Mesendoderm (in vitro differentiated cells): ENCODE measurements around the gene PCDHGB2.
"Not testable (repeated sequence)": the region's sequence is repeated elsewhere in the genome, so short reads cannot be mapped to it uniquely, and the experiment has no call there.

Experiments used
- DNase-seq: peaks from one replicate; pipeline ENCODE4 v3.0.0; 2013
- H2AK5ac ChIP-seq: 2 replicates; pipeline ENCODE4 v1.6.1; 2013; ENCODE audit warnings: low read length, inconsistent platforms
- H2BK120ac ChIP-seq: 2 replicates; pipeline ENCODE4 v1.6.1; 2013; ENCODE audit warnings: low read depth, mild to moderate bottlenecking, low read length, moderate library complexity, mixed read lengths
- H2BK15ac ChIP-seq: replicated peaks from 2 replicates; pipeline ENCODE4 v1.6.1; 2013; ENCODE audit warnings: low read depth, mild to moderate bottlenecking, moderate library complexity
- H2BK5ac ChIP-seq: 2 replicates; pipeline ENCODE4 v1.6.1; 2013; ENCODE audit warnings: low read length, inconsistent platforms
- H3K18ac ChIP-seq: 2 replicates; pipeline ENCODE4 v1.6.1; 2013; ENCODE audit warnings: mild to moderate bottlenecking, low read length, mixed read lengths
- H3K23ac ChIP-seq: one replicate; pipeline ENCODE4 v1.6.1; 2013; ENCODE audit warnings: low read length
- H3K27ac ChIP-seq: 2 replicates; pipeline ENCODE4 v1.5.1; 2013; ENCODE audit warnings: low read depth, mild to moderate bottlenecking, inconsistent platforms, low read length, moderate library complexity
- H3K27me3 ChIP-seq: 2 replicates; pipeline ENCODE4 v1.6.1; 2013; ENCODE audit warnings: low read length, control low read depth, mild to moderate bottlenecking, inconsistent platforms; ENCODE audit not compliant: insufficient read depth, poor library complexity
- H3K36me3 ChIP-seq: 2 replicates; pipeline ENCODE4 v1.6.1; 2013; ENCODE audit warnings: low read length, inconsistent platforms; ENCODE audit not compliant: control insufficient read depth, insufficient read depth
- H3K4ac ChIP-seq: one replicate; pipeline ENCODE4 v1.6.1; 2013; ENCODE audit warnings: low read depth, mild to moderate bottlenecking, low read length, moderate library complexity
- H3K4me1 ChIP-seq: 2 replicates; pipeline ENCODE4 v1.6.1; 2013; ENCODE audit warnings: low read depth, low read length, inconsistent platforms; ENCODE audit not compliant: control insufficient read depth
- H3K4me2 ChIP-seq: 2 replicates; pipeline ENCODE4 v1.6.1; 2013; ENCODE audit warnings: low read length
- H3K4me3 ChIP-seq: 2 replicates; pipeline ENCODE4 v1.5.1; 2013; ENCODE audit warnings: mild to moderate bottlenecking, low read length
- H3K56ac ChIP-seq: one replicate; pipeline ENCODE4 v1.6.1; 2013; ENCODE audit warnings: low read length
- H3K79me1 ChIP-seq: 2 replicates; pipeline ENCODE4 v1.6.1; 2013; ENCODE audit warnings: low read length, inconsistent platforms
- H3K79me2 ChIP-seq: 2 replicates; pipeline ENCODE4 v1.6.1; 2013; ENCODE audit warnings: mild to moderate bottlenecking, low read length; ENCODE audit not compliant: control insufficient read depth, insufficient read depth
- H3K9ac ChIP-seq: 2 replicates; pipeline ENCODE4 v1.6.1; 2013; ENCODE audit warnings: low read length, inconsistent platforms
- H4K5ac ChIP-seq: one replicate; pipeline ENCODE4 v1.6.1; 2013; ENCODE audit warnings: low read length
- H4K8ac ChIP-seq: one replicate; pipeline ENCODE4 v1.6.1; 2013; ENCODE audit warnings: low read depth, mild to moderate bottlenecking, control low read depth, low read length, moderate library complexity
- WGBS: extraction: QIAGEN DNeasy Blood & Tissue Kit; methylation state at CpG from one replicate; pipeline ENCODE4 v1.1.7; 2013; ENCODE audit warnings: low lambda C conversion rate, missing lambda C conversion rate; ENCODE audit not compliant: insufficient coverage; ENCODE audit errors: extremely low coverage; 5-methylcytosine and 5-hydroxymethylcytosine counted together

The PCDHGB2 gene

GRCh38 chr5:141402553-141403243 is 42.9 kb downstream of the PCDHGB2 start, which contains the start of gene PCDHGA9:
TSS of gene PCDHGA9 (plus strand) at chr5:141402778. CDS start at chr5:141402953, 175 bp downstream.
- Histone ChIP-seq H3K27ac (no peak within 1 kb of the TSS), H2BK120ac (no peak within 1 kb of the TSS)
- WGBS: no CpG with 5 or more reads among the region's 27 CpGs

DNA sequence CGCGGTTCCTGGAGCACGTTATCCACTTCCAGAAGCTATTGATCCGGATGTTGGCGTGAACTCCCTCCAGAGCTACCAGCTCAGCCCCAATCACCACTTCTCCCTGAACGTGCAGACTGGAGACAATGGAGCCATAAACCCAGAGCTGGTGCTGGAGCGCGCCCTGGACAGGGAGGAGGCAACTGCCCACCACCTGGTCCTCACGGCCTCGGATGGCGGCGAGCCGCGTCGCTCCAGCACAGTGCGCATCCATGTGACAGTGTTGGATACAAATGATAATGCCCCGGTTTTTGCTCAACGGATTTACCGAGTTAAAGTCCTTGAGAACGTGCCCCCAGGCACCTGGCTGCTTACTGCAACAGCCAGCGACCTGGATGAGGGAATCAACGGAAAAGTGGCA is 43.6 kb downstream of the PCDHGB2 start:
- Histone ChIP-seq H2BK120ac (no peak overlapping the region), H3K27ac (no peak overlapping the region), H4K5ac (no peak overlapping the region), H2BK15ac (no peak overlapping the region), H3K23ac (no peak overlapping the region), H2BK5ac (no peak overlapping the region), H2AK5ac (no peak overlapping the region), H3K56ac (no peak overlapping the region), H3K4ac (no peak overlapping the region), H3K4me2 (no peak overlapping the region), H3K9ac (no peak overlapping the region), H3K18ac (no peak overlapping the region), H3K79me1 (no peaks in the 10 kb centered on the region), H3K36me3 (no peaks in the 10 kb centered on the region), H3K79me2 (no peaks in the 10 kb centered on the region), H3K4me3 (no peak overlapping the region), H3K4me1 (no peaks in the 10 kb centered on the region), H4K8ac (no peak overlapping the region), H3K27me3 (no peaks in the 10 kb centered on the region)
- no peak for DNase-seq
- no CpG with 5 or more reads among the region's 22 CpGs for WGBS

More at GRCh38 chr5:141402553-141403243, 42.9 kb downstream of the PCDHGB2 start, which contains the start of gene PCDHGA9:
- Histone ChIP-seq H3K4ac (no peak within 1 kb of the TSS), H4K8ac (no peak within 1 kb of the TSS), H3K36me3 (no peaks in the 10 kb centered on the region), H3K9ac (no peak within 1 kb of the TSS), H2BK5ac (no peak within 1 kb of the TSS), H3K4me3 (no peak within 1 kb of the TSS), H2BK15ac (no peak within 1 kb of the TSS), H3K23ac (no peak within 1 kb of the TSS), H3K4me2 (no peak within 1 kb of the TSS), H4K5ac (no peak within 1 kb of the TSS), H3K79me1 (no peaks in the 10 kb centered on the region), H3K18ac (no peak within 1 kb of the TSS), H2AK5ac (no peak within 1 kb of the TSS), H3K4me1 (no peaks in the 10 kb centered on the region), H3K27me3 (no peaks in the 10 kb centered on the region), H3K79me2 (no peaks in the 10 kb centered on the region), H3K56ac (no peak within 1 kb of the TSS)
- DNase-seq: no peak

- not testable (repeated sequence) for H4K5ac ChIP-seq, H2BK120ac ChIP-seq, H3K79me2 ChIP-seq, H4K8ac ChIP-seq, H3K79me1 ChIP-seq, H3K27ac ChIP-seq, H2BK15ac ChIP-seq, H2BK5ac ChIP-seq, H3K4me1 ChIP-seq, H2AK5ac ChIP-seq, H3K23ac ChIP-seq, H3K36me3 ChIP-seq, H3K18ac ChIP-seq, H3K4ac ChIP-seq, H3K27me3 ChIP-seq
- peak within 1 kb of the TSS; percentile 67 for H3K9ac ChIP-seq
- H3K56ac ChIP-seq: peak within 1 kb of the TSS; percentile 80
- no CpG with 5 or more reads among the region's 51 CpGs for WGBS
- H3K4me2 ChIP-seq: peak within 1 kb of the TSS; percentile 75
- H3K4me3 ChIP-seq: peak within 1 kb of the TSS; percentile 53
- peak; percentile 84 for DNase-seq
Measured at GRCh38 chr5:141407790-141408505, 48.2 kb downstream of the PCDHGB2 start, which contains the start of gene PCDHGB6. TSS of gene PCDHGB6 (plus strand) at chr5:141408021. CDS start at chr5:141408203, 182 bp downstream.

DNA sequence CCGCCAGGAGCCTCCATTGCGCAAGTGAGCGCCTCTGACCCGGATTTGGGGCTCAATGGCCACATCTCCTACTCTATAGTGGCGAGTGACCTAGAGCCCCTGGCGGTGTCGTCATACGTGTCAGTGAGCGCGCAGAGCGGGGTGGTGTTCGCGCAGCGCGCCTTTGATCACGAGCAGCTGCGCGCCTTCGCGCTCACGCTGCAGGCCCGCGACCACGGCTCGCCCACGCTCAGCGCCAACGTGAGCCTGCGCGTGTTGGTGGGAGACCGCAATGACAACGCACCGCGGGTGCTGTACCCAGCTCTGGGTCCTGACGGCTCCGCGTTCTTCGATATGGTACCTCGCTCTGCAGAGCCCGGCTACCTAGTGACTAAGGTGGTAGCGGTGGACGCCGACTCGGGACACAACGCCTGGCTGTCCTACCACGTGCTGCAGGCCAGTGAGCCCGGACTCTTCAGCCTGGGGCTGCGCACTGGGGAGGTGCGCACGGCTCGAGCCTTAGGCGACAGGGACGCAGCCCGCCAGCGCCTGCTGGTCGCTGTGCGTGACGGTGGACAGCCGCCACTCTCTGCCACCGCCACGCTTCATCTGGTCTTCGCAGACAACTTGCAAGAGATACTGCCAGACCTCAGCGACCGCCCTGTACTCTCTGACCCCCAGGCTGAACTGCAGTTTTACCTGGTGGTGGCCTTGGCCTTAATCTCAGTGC is 50.0 kb downstream of the PCDHGB2 start:
- no peak overlapping the region for H3K4ac ChIP-seq

GRCh38 chr5:141411575-141411974 is 51.8 kb downstream of the PCDHGB2 start:
- H3K27ac ChIP-seq: no peak overlapping the region

More for the DNA sequence above, 50.0 kb downstream of the PCDHGB2 start:
- Histone ChIP-seq H2BK15ac (no peak overlapping the region), H3K27me3 (no peaks in the 10 kb centered on the region), H3K36me3 (no peaks in the 10 kb centered on the region), H2BK5ac (no peak overlapping the region), H3K79me2 (no peaks in the 10 kb centered on the region), H3K23ac (no peak overlapping the region), H3K4me3 (no peak overlapping the region), H4K8ac (no peak overlapping the region), H4K5ac (no peak overlapping the region), H3K9ac (no peak overlapping the region), H3K4me1 (no peaks in the 10 kb centered on the region), H3K18ac (no peak overlapping the region), H3K27ac (no peak overlapping the region), H3K4me2 (no peak overlapping the region), H2BK120ac (no peak overlapping the region), H3K56ac (no peak overlapping the region), H2AK5ac (no peak overlapping the region), H3K79me1 (no peaks in the 10 kb centered on the region)
- DNase-seq: no peak
- WGBS: no CpG with 5 or more reads among the region's 64 CpGs

More at GRCh38 chr5:141411575-141411974, 51.8 kb downstream of the PCDHGB2 start:
- no peak overlapping the region for H3K56ac ChIP-seq
- no peaks in the 10 kb centered on the region for H3K4me1 ChIP-seq
- no peak overlapping the region for H3K18ac ChIP-seq
- H3K4me2 ChIP-seq: no peak overlapping the region
- H2BK120ac ChIP-seq: no peak overlapping the region
- H4K5ac ChIP-seq: no peak overlapping the region
- DNase-seq: no peak
- no CpG with 5 or more reads among the region's 3 CpGs for WGBS
- no peaks in the 10 kb centered on the region for H3K36me3 ChIP-seq
- no peak overlapping the region for H3K4me3 ChIP-seq
- H3K27me3 ChIP-seq: no peaks in the 10 kb centered on the region
- H3K79me2 ChIP-seq: no peaks in the 10 kb centered on the region
- no peak overlapping the region for H3K23ac ChIP-seq
- no peak overlapping the region for H4K8ac ChIP-seq
- H2AK5ac ChIP-seq: no peak overlapping the region
- H2BK15ac ChIP-seq: no peak overlapping the region
- no peak overlapping the region for H3K9ac ChIP-seq
- no peak overlapping the region for H2BK5ac ChIP-seq
- H3K4ac ChIP-seq: no peak overlapping the region
- no peaks in the 10 kb centered on the region for H3K79me1 ChIP-seq
